ENCODE measurements around the gene BOLA1.
"Not testable (repeated sequence)": the region's sequence is repeated elsewhere in the genome, so short reads cannot be mapped to it uniquely, and the experiment has no call there.

The BOLA1 gene

GRCh38 chr1:149931212-149931790, 31.9 kb downstream of the BOLA1 start:
- no peak for DNase-seq (ENCODE audit: low spot score)

- DNase-seq (ENCODE audit: low spot score): no peak
Observed at GRCh38 chr1:149932474-149932873, 33.1 kb downstream of the BOLA1 start.

- no peak for DNase-seq (ENCODE audit: low spot score)
Observed at GRCh38 chr1:149933208-149933607, 33.8 kb downstream of the BOLA1 start.

DNA sequence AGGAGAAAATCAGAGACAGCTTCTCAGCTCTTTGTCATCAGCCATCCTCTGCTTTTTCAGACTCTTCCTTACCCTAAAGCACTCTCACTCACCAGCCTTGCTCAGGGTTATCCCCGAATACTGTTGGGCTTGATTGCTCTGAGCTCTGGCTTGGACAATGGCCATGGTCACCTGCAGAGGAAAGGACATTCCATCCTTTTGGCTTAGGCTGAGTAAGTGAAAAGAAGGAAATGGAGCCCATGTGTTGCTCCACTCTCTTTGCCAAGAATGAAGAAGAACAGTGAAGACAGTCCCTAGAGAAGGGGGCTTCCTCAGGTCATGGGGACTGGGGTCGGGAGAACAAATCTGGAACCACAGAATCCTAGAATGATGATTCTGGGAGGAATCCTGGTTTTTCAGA, 35.0 kb downstream of the BOLA1 start:
- no peak for DNase-seq (ENCODE audit: low spot score)

- no peak for DNase-seq (ENCODE audit: low spot score)
Observed at GRCh38 chr1:149936170-149936991, 37.0 kb downstream of the BOLA1 start, which contains the start of gene MTMR11. MTMR11 (minus strand) TSS chr1:149936879; CDS start chr1:149936647, 232 bp downstream.

DNA sequence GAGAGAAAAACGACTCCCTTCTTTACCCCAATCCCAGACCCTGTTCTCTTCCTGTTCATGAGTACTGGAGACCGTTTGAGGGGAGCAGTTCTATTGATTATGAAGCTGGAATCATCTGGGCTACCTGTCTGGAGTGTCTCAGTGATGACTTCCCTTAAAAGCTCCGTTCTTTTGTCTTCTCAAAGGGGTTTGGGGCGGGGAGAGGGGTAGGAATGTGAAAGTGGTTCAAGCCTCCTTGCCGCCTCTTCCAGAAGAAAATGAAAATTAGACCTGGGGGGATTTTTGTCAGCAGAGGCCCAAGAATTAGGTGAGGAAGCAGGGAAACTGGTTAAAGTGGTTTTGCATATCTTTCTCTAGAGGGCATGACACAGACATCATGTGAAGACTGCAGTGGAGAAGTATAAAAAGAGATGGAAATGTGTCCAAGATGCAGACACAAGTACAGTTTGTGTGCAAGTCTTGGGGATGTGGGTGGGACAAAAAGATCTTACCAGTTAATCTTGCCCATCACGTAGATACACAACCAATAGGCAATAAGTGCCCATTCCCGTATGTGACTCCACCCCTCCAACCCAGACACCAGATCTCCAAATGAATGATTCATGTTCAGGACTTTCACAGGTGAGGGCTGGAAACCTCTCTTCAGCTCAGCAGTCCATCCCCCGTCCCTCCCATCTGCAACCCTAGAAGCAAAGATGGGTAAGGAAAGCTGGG, 37.8 kb downstream of the BOLA1 start:
- no peak for DNase-seq (ENCODE audit: low spot score)

GRCh38 chr1:149937759-149938158, 38.4 kb downstream of the BOLA1 start:
- DNase-seq (ENCODE audit: low spot score): no peak

DNA sequence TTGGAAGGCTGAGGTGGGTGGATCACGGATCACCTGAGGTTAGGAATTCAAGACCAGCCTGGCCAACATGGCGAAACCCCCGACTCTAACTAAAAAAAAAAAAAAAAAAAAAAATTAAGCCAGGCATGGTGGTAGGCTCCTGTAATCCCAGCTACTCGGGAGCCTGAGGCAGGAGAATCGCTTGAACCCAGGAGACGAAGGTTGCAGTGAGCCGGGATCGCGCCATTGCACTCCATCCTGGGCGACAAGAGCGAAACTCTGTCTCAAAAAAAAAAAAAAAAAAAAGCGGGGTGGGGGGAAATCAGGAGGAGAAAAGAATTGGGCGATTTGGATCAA, 39.3 kb downstream of the BOLA1 start:
- not testable (repeated sequence) for DNase-seq (ENCODE audit: low spot score)

GRCh38 chr1:149940427-149940826, 41.1 kb downstream of the BOLA1 start:
- no peak for DNase-seq (ENCODE audit: low spot score)

DNA sequence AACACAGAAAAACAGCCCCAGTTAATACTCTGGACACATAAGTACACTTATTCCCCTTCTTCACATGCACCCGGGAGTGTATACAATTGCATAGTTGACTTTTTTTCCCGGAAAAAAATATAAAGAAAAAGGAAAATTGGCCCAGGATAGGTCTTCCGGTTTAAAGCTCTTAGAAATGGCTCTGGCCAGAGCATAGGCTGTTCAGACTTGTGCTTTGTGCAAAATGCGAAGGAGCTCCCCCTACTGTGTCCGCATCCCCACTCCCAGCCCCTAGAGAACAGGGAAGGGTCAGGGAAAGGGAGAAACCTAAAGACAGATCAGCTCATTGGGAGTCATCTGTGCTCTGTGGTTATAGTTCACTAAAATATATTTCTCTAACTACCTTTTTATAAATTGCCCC, 42.8 kb downstream of the BOLA1 start:
- DNase-seq (ENCODE audit: low spot score): peak; percentile 69

GRCh38 chr1:149942885-149943284, 43.5 kb downstream of the BOLA1 start:
- DNase-seq (ENCODE audit: low spot score): no peak

DNA sequence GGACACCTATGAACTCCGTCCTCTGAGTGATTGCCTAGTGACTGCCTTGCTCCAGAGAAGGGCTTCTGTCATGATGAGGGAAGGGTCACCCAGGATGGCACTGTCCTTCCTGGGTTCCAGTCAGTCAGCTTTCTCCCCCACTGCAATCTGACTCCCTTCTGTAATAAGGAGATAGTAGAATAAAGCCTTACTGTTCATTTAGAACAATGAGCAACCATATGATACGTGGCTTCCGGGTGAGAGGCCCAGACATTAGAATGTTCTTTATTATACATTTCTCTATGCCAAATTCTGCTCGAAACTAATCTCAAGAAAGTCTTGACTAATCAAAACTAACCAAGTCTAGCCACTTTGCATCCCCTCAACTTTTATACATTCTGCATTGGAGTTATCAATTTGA, 45.8 kb downstream of the BOLA1 start:
- DNase-seq (ENCODE audit: low spot score): no peak

DNA sequence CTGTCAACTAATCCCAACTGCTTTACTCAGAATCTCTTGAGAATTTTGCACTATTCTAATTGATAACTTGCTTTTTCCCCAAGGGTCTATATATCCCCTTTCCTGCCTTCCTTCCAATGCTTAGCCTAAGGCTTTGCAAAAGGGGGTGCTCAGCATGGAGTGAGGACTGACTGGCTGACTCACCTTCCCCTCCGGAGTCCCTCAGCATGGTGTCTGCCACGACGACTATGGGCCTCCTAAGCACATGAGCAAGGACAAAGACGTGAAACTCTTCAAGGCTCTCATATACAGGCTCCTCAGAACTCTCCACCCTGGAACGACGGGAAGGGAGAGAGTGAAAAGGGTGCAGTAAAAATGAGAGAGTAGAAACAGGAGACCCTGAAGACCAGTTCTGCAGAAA, 50.5 kb downstream of the BOLA1 start:
- no peak for DNase-seq (ENCODE audit: low spot score)

Data from D341Med (cell line).